SJSA1 (cell line): ENCODE results near the gene PTPRG. TPM values are rescaled to one million over a fixed set of nuclear protein-coding genes. Genes with fewer than 3 reads are reported as not detected.

Source experiments
- DNase-seq, 2 experiments: peaks; one replicate each; pipeline ENCODE4 v3.0.0-alpha.2; 2015 to 2020; ENCODE audit warnings: low spot score in 2 of 2, low read depth in 1 of 2
- H3K27ac ChIP-seq: fragments of 250-450 bp; sonication (Bioruptor Pico); 2 replicates; pipeline ENCODE4 v1.5.1; 2020; ENCODE audit warnings: mild to moderate bottlenecking, moderate library complexity
- H3K27me3 ChIP-seq: fragments of 250-450 bp; sonication (Bioruptor Pico); replicated peaks from 2 replicates; pipeline ENCODE4 v1.5.1; 2020; ENCODE audit warnings: mild to moderate bottlenecking, moderate library complexity
- H3K36me3 ChIP-seq: fragments of 250-450 bp; sonication (Bioruptor Pico); 2 replicates; pipeline ENCODE4 v1.5.1; 2020; ENCODE audit warnings: mild to moderate bottlenecking
- H3K4me1 ChIP-seq: fragments of 250-450 bp; sonication (Bioruptor Pico); replicated peaks from 2 replicates; pipeline ENCODE4 v1.6.1; 2021; ENCODE audit warnings: mild to moderate bottlenecking
- H3K4me3 ChIP-seq: fragments of 250-450 bp; sonication (Bioruptor Pico); 2 replicates; pipeline ENCODE4 v1.5.1; 2020; ENCODE audit warnings: mild to moderate bottlenecking
- H3K9me3 ChIP-seq: fragments of 250-450 bp; sonication (Bioruptor Pico); replicated peaks from 2 replicates; pipeline ENCODE4 v1.5.1; 2020; ENCODE audit warnings: mild to moderate bottlenecking
- total RNA-seq: library from RNA; depleted of rRNA; stranded (reverse); fragments of >200 nt; shearing (Covaris generic); gene quantifications from 2 replicates; pipeline ENCODE4 v1.2.3, GENCODE V29; 2014

PTPRG gene
- total RNA-seq, 1 experiment from 2014 or later: 18.5 TPM

- Histone ChIP-seq H3K27ac (no peak overlapping the region), H3K27me3 (no peaks in the 10 kb centered on the region), H3K9me3 (no peaks in the 10 kb centered on the region), H3K4me1 (peaks cover 3% of the 10 kb centered on the region), H3K36me3 (no peaks in the 10 kb centered on the region), H3K4me3 (no peak overlapping the region)
- DNase-seq: no peak
These were observed 329.2 kb downstream of the PTPRG start for GRCh38 chr3:61890586-61890985.

- no peak for DNase-seq
- Histone ChIP-seq H3K4me1 (peaks cover 3% of the 10 kb centered on the region), H3K9me3 (no peaks in the 10 kb centered on the region), H3K27me3 (no peaks in the 10 kb centered on the region), H3K4me3 (no peak overlapping the region), H3K36me3 (no peaks in the 10 kb centered on the region), H3K27ac (no peak overlapping the region)
These were observed 331.5 kb downstream of the PTPRG start for GRCh38 chr3:61892891-61893290.

GRCh38 chr3:61893840-61894566 lies 332.6 kb downstream of the PTPRG start:
- H3K4me3 ChIP-seq: no peak overlapping the region
- no peaks in the 10 kb centered on the region for H3K9me3 ChIP-seq
- no peaks in the 10 kb centered on the region for H3K36me3 ChIP-seq
- H3K4me1 ChIP-seq: peaks cover 3% of the 10 kb centered on the region
- H3K27me3 ChIP-seq: no peaks in the 10 kb centered on the region
- no peak overlapping the region for H3K27ac ChIP-seq
- DNase-seq: no peak

- Histone ChIP-seq H3K9me3 (no peaks in the 10 kb centered on the region), H3K36me3 (no peaks in the 10 kb centered on the region), H3K27me3 (no peaks in the 10 kb centered on the region), H3K4me3 (no peak overlapping the region), H3K27ac (no peak overlapping the region), H3K4me1 (peaks cover 3% of the 10 kb centered on the region)
- peak; percentile 19 to 48 for DNase-seq
These were observed 333.9 kb downstream of the PTPRG start for GRCh38 chr3:61894988-61895935.

- Histone ChIP-seq H3K9me3 (no peaks in the 10 kb centered on the region), H3K27ac (no peak overlapping the region), H3K4me1 (peaks cover 3% of the 10 kb centered on the region), H3K36me3 (no peaks in the 10 kb centered on the region), H3K4me3 (no peak overlapping the region), H3K27me3 (no peaks in the 10 kb centered on the region)
- no peak for DNase-seq
These were observed 334.9 kb downstream of the PTPRG start for GRCh38 chr3:61896251-61896650.

GRCh38 chr3:61897848-61898247 lies 336.5 kb downstream of the PTPRG start:
- Histone ChIP-seq H3K27me3 (no peaks in the 10 kb centered on the region), H3K36me3 (no peaks in the 10 kb centered on the region), H3K4me1 (peaks cover 3% of the 10 kb centered on the region), H3K4me3 (no peak overlapping the region), H3K9me3 (no peaks in the 10 kb centered on the region), H3K27ac (no peak overlapping the region)
- DNase-seq: no peak

- H3K4me3 ChIP-seq: no peak overlapping the region
- H3K27me3 ChIP-seq: no peaks in the 10 kb centered on the region
- peaks cover 1% of the 10 kb centered on the region for H3K4me1 ChIP-seq
- H3K36me3 ChIP-seq: no peaks in the 10 kb centered on the region
- H3K9me3 ChIP-seq: no peaks in the 10 kb centered on the region
- no peak overlapping the region for H3K27ac ChIP-seq
- DNase-seq: no peak
These were observed 338.5 kb downstream of the PTPRG start for GRCh38 chr3:61899700-61900462.

GRCh38 chr3:61901496-61901895 lies 340.1 kb downstream of the PTPRG start:
- Histone ChIP-seq H3K36me3 (no peaks in the 10 kb centered on the region), H3K4me3 (no peak overlapping the region), H3K4me1 (no peaks in the 10 kb centered on the region), H3K27me3 (no peaks in the 10 kb centered on the region), H3K27ac (no peak overlapping the region), H3K9me3 (no peaks in the 10 kb centered on the region)
- no peak for DNase-seq

- DNase-seq: no peak
- Histone ChIP-seq H3K36me3 (no peaks in the 10 kb centered on the region), H3K9me3 (no peaks in the 10 kb centered on the region), H3K4me1 (no peaks in the 10 kb centered on the region), H3K27me3 (no peaks in the 10 kb centered on the region), H3K4me3 (no peak overlapping the region), H3K27ac (no peak overlapping the region)
These were observed 340.6 kb downstream of the PTPRG start for GRCh38 chr3:61901986-61902385.

- Histone ChIP-seq H3K4me3 (no peak overlapping the region), H3K9me3 (no peaks in the 10 kb centered on the region), H3K27me3 (no peaks in the 10 kb centered on the region), H3K4me1 (no peaks in the 10 kb centered on the region), H3K36me3 (no peaks in the 10 kb centered on the region), H3K27ac (no peak overlapping the region)
- DNase-seq: no peak
These were observed 341.7 kb downstream of the PTPRG start for GRCh38 chr3:61903074-61903473.

- Histone ChIP-seq H3K4me3 (no peak overlapping the region), H3K4me1 (no peaks in the 10 kb centered on the region), H3K9me3 (no peaks in the 10 kb centered on the region), H3K27me3 (no peaks in the 10 kb centered on the region), H3K36me3 (no peaks in the 10 kb centered on the region), H3K27ac (no peak overlapping the region)
- no peak for DNase-seq
These were observed 342.7 kb downstream of the PTPRG start for GRCh38 chr3:61903931-61904657.

GRCh38 chr3:61907210-61907795 lies 345.9 kb downstream of the PTPRG start:
- no peaks in the 10 kb centered on the region for H3K9me3 ChIP-seq
- no peaks in the 10 kb centered on the region for H3K4me1 ChIP-seq
- no peak for DNase-seq

GRCh38 chr3:61908382-61908781 lies 347.0 kb downstream of the PTPRG start:
- no peak for DNase-seq
- Histone ChIP-seq H3K27me3 (no peaks in the 10 kb centered on the region), H3K4me3 (no peak overlapping the region), H3K36me3 (no peaks in the 10 kb centered on the region), H3K9me3 (no peaks in the 10 kb centered on the region), H3K27ac (no peak overlapping the region), H3K4me1 (no peaks in the 10 kb centered on the region)

More at GRCh38 chr3:61907210-61907795, 345.9 kb downstream of the PTPRG start:
- no peaks in the 10 kb centered on the region for H3K27me3 ChIP-seq
- no peak overlapping the region for H3K4me3 ChIP-seq
- H3K36me3 ChIP-seq: no peaks in the 10 kb centered on the region
- no peak overlapping the region for H3K27ac ChIP-seq
